Caco-2 (cell line): Measurements from ENCODE around the gene RNGTT. TPM values are rescaled to one million over a fixed set of nuclear protein-coding genes. Genes with fewer than 3 reads are reported as not detected.

Experiments used
- BruUV-seq: library from RNA; stranded (reverse); fragments of 400-500 nt; replicated peaks from 2 replicates; lab custom pipeline; 2021; lab: Mats Ljungman, UMichigan
- CTCF ChIA-PET: fragments of 300-600 bp; sonication (Branson Sonifier 250); formaldehyde crosslinking; loops from one replicate; lab custom pipeline; 2022; ENCODE audit warnings: antibody characterized with exemption; lab: Charles Lee
- POLR2A ChIA-PET: fragments of 300-600 bp; sonication (Branson Sonifier 250); formaldehyde crosslinking; loops from one replicate; lab custom pipeline; 2022; ENCODE audit warnings: antibody characterized with exemption; lab: Charles Lee
- DNase-seq, 2 experiments: peaks; one replicate each; pipeline versions ENCODE4 v3.0.0 to v3.0.0-alpha.2; 2020 to 2022
- H3K27me3 ChIP-seq: replicated peaks from 2 replicates; pipeline ENCODE4 v1.6.0; 2011; ENCODE audit warnings: low read length; ENCODE audit not compliant: control insufficient read depth, insufficient read depth
- H3K36me3 ChIP-seq: 2 replicates; pipeline ENCODE4 v1.5.1; 2011; ENCODE audit warnings: low read length; ENCODE audit not compliant: control insufficient read depth, insufficient read depth
- H3K4me1 ChIP-seq: fragments of 250-450 bp; sonication (Bioruptor Pico); 2 replicates; pipeline ENCODE4 v1.5.1; 2020; ENCODE audit warnings: mild to moderate bottlenecking
- H3K4me3 ChIP-seq: 2 replicates; pipeline ENCODE4 v1.5.1; 2011; ENCODE audit warnings: low read depth, mild to moderate bottlenecking, control low read depth, low read length
- H3K9me3 ChIP-seq: fragments of 250-450 bp; sonication (Bioruptor Pico); 2 replicates; pipeline ENCODE4 v1.5.1; 2020; ENCODE audit warnings: mild to moderate bottlenecking, moderate library complexity
- H3K27ac Mint-ChIP-seq: one replicate; pipeline ENCODE4 v1.8.0; 2022; ENCODE audit warnings: mixed read lengths; ENCODE audit not compliant: unreplicated experiment
- H3K27me3 Mint-ChIP-seq: one replicate; pipeline ENCODE4 v1.8.0; 2022; ENCODE audit warnings: mixed read lengths; ENCODE audit not compliant: insufficient read depth, unreplicated experiment
- H3K36me3 Mint-ChIP-seq: one replicate; pipeline ENCODE4 v1.8.0; 2022; ENCODE audit warnings: mild to moderate bottlenecking, mixed read lengths; ENCODE audit not compliant: insufficient read depth, unreplicated experiment
- H3K4me1 Mint-ChIP-seq: one replicate; pipeline ENCODE4 v1.8.0; 2022; ENCODE audit warnings: low read depth, mixed read lengths; ENCODE audit not compliant: unreplicated experiment
- H3K4me3 Mint-ChIP-seq: one replicate; pipeline ENCODE4 v1.8.0; 2022; ENCODE audit warnings: mild to moderate bottlenecking, moderate library complexity, mixed read lengths; ENCODE audit not compliant: unreplicated experiment
- H3K9me3 Mint-ChIP-seq: one replicate; pipeline ENCODE4 v1.8.0; 2022; ENCODE audit warnings: mixed read lengths; ENCODE audit not compliant: unreplicated experiment
- intact Hi-C: fragments of 100-400 bp; cut with micrococcal nuclease; formaldehyde crosslinking; loops from one replicate; pipeline ENCODE4 v1.10.0; 2022; ENCODE audit not compliant: unreplicated experiment
- total RNA-seq: library from RNA; stranded (reverse); gene quantifications from 2 replicates; pipeline ENCODE4 v1.2.3, GENCODE V29; 2022
- TF ChIP-seq, protein P1 (sequence below), 2 experiments: fragments of 200-600 bp in 1 of 2; IDR thresholded peaks; 1 replicate in 1 of 2; 2 replicates in 1 of 2; pipeline versions ENCODE4 v1.5.1 to v1.8.0; 2011 to 2022; ENCODE audit warnings: antibody characterized with exemption in 1 of 2, control low read depth in 1 of 2, inconsistent platforms in 1 of 2, low read depth in 1 of 2, low read length in 1 of 2, mild to moderate bottlenecking in 1 of 2, moderate library complexity in 1 of 2; ENCODE audit not compliant: insufficient read depth in 1 of 2, severe bottlenecking in 1 of 2, unreplicated experiment in 1 of 2

The RNGTT gene
- total RNA-seq, 1 experiment from 2014 or later, result 17.7 TPM

DNA sequence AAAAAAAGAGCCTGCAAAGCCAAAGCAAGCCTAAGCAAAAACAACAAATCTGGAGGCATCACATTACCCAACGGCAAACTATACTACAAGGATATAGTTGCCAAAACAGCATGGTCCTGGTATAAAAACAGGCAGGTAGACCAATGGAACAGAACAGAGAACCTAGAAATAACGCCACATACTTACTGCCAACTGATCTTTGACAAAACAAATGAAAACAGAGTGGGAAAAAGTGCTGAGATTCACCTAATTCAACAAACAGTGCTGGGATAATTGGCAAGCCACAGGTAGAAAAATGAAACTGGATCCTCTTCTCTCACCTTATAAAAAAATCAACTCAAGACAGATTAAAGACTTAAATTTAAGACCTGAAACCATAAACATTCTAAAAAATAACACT, 291.8 kb downstream of the RNGTT start:
- peaks cover 6% of the 10 kb centered on the region for H3K36me3 Mint-ChIP-seq

DNA sequence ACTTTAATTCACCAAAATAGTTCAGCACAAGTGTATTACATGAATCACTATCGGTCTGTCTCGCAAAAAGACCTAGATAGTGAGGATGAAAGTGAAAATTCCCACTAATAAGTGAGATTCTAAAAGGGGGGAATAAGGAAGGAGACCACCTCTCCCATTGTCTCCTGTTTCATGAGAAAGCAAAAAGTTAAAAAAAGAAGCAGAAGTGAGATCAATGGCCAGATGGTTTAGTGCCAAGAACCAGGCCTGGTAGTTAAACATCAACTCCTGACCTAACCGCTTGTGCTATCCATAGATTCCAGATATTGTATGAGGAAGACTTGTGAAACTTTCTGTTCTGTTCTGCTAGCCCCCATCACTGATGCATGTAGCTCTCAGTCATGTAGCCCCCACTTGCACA, 293.0 kb downstream of the RNGTT start:
- TF ChIP-seq, protein P1, sequence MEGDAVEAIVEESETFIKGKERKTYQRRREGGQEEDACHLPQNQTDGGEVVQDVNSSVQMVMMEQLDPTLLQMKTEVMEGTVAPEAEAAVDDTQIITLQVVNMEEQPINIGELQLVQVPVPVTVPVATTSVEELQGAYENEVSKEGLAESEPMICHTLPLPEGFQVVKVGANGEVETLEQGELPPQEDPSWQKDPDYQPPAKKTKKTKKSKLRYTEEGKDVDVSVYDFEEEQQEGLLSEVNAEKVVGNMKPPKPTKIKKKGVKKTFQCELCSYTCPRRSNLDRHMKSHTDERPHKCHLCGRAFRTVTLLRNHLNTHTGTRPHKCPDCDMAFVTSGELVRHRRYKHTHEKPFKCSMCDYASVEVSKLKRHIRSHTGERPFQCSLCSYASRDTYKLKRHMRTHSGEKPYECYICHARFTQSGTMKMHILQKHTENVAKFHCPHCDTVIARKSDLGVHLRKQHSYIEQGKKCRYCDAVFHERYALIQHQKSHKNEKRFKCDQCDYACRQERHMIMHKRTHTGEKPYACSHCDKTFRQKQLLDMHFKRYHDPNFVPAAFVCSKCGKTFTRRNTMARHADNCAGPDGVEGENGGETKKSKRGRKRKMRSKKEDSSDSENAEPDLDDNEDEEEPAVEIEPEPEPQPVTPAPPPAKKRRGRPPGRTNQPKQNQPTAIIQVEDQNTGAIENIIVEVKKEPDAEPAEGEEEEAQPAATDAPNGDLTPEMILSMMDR (IDR thresholded peaks at IDR 0.05; ENCODE audit: insufficient read depth in 1 of 2, low read depth in 1 of 2, low read length in 1 of 2, severe bottlenecking in 1 of 2, unreplicated experiment in 1 of 2), result no peak
- intact Hi-C loops, result no loop called here
- H3K36me3 ChIP-seq, result no peaks in the 10 kb centered on the region
- Mint-ChIP-seq H3K36me3 (peaks cover 6% of the 10 kb centered on the region), H3K27ac (no peak overlapping the region), H3K4me1 (no peaks in the 10 kb centered on the region), H3K27me3 (no peaks in the 10 kb centered on the region), H3K9me3 (peaks cover 19% of the 10 kb centered on the region), H3K4me3 (no peak overlapping the region)
- no peak for DNase-seq
- POLR2A ChIA-PET, result no interaction called here
- no peaks in the 10 kb centered on the region for H3K27me3 ChIP-seq
- no TSS peak for BruUV-seq
- H3K9me3 ChIP-seq, result peaks cover 8% of the 10 kb centered on the region
- CTCF ChIA-PET, result no interaction called here
- H3K4me1 ChIP-seq, result no peaks in the 10 kb centered on the region
- no peak overlapping the region for H3K4me3 ChIP-seq

More for the DNA sequence above, 291.8 kb downstream of the RNGTT start:
- Mint-ChIP-seq H3K27me3 (no peaks in the 10 kb centered on the region), H3K27ac (no peak overlapping the region), H3K4me1 (no peaks in the 10 kb centered on the region), H3K4me3 (no peak overlapping the region), H3K9me3 (peaks cover 19% of the 10 kb centered on the region)
- TF ChIP-seq, protein P1 (IDR thresholded peaks at IDR 0.05; ENCODE audit: insufficient read depth in 1 of 2, low read depth in 1 of 2, low read length in 1 of 2, severe bottlenecking in 1 of 2, unreplicated experiment in 1 of 2), result no peak
- no peaks in the 10 kb centered on the region for H3K36me3 ChIP-seq
- ChIA-PET CTCF (no interaction called here), POLR2A (no interaction called here)
- BruUV-seq, result no TSS peak
- H3K4me3 ChIP-seq, result no peak overlapping the region
- intact Hi-C loops, result no loop called here
- no peaks in the 10 kb centered on the region for H3K4me1 ChIP-seq
- H3K27me3 ChIP-seq, result no peaks in the 10 kb centered on the region
- DNase-seq, result no peak
- peaks cover 8% of the 10 kb centered on the region for H3K9me3 ChIP-seq

DNA sequence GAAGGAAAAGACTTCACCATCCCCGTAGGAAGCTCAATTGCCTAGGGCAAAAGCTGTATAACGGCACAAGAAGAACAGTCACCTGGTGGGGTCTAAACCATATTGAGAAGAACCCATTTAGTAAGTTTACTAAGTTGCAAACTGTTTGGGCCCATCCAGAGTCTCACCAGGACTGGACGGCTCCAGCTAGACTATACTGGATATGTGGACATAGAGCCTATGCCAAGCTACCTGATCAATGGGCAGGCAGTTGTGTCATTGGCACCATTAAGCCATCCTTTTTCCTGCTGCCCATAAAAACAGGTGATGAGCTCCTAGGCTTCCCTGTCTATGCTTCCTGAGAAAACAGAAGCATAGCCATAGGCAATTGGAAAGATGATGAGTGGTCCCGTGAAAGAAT, 293.9 kb downstream of the RNGTT start:
- CTCF ChIA-PET, result no interaction called here
- Mint-ChIP-seq H3K27me3 (no peaks in the 10 kb centered on the region), H3K36me3 (peaks cover 6% of the 10 kb centered on the region), H3K4me1 (no peaks in the 10 kb centered on the region), H3K9me3 (peaks cover 19% of the 10 kb centered on the region), H3K4me3 (no peak overlapping the region), H3K27ac (no peak overlapping the region)
- Histone ChIP-seq H3K9me3 (peaks cover 8% of the 10 kb centered on the region), H3K27me3 (no peaks in the 10 kb centered on the region), H3K4me1 (no peaks in the 10 kb centered on the region), H3K36me3 (no peaks in the 10 kb centered on the region), H3K4me3 (no peak overlapping the region)
- DNase-seq, result no peak
- POLR2A ChIA-PET, result no interaction called here
- no TSS peak for BruUV-seq
- intact Hi-C loops, result no loop called here
- TF ChIP-seq, protein P1 (IDR thresholded peaks at IDR 0.05; ENCODE audit: insufficient read depth in 1 of 2, low read depth in 1 of 2, low read length in 1 of 2, severe bottlenecking in 1 of 2, unreplicated experiment in 1 of 2), result no peak
